Osteoblast (primary cell): ENCODE data around the gene SOX4. TPM values are rescaled to one million over a fixed set of nuclear protein-coding genes. Genes with fewer than 3 reads are reported as not detected.

ENCODE experiments used
- DNase-seq: peaks from one replicate; pipeline ENCODE4 v3.0.0; 2011; ENCODE audit warnings: low spot score, mixed read lengths; ENCODE audit not compliant: insufficient read length; ENCODE audit errors: missing footprints
- H2AFZ ChIP-seq: 2 replicates; pipeline ENCODE4 v1.6.0; 2011; ENCODE audit warnings: mild to moderate bottlenecking, low read length
- H3K27ac ChIP-seq: 2 replicates; pipeline ENCODE4 v1.5.1; 2011; ENCODE audit warnings: mild to moderate bottlenecking, low read depth, low read length, moderate library complexity
- H3K27me3 ChIP-seq: 2 replicates; pipeline ENCODE4 v1.6.0; 2012; ENCODE audit warnings: mild to moderate bottlenecking, control low read depth, inconsistent platforms, low read length, moderate library complexity; ENCODE audit not compliant: insufficient read depth
- H3K36me3 ChIP-seq: 2 replicates; pipeline ENCODE4 v1.5.1; 2011; ENCODE audit warnings: mild to moderate bottlenecking, low read length, control low read depth, moderate library complexity; ENCODE audit not compliant: insufficient read depth
- H3K4me1 ChIP-seq: 2 replicates; pipeline ENCODE4 v1.5.1; 2011; ENCODE audit warnings: mild to moderate bottlenecking, low read length, control low read depth, moderate library complexity; ENCODE audit not compliant: insufficient read depth
- H3K4me2 ChIP-seq: 2 replicates; pipeline ENCODE4 v1.6.0; 2011; ENCODE audit warnings: mild to moderate bottlenecking, low read length; ENCODE audit not compliant: insufficient read depth
- H3K4me3 ChIP-seq: fragments of 200-600 bp; sonication (generic); 3 replicates; pipeline ENCODE4 v1.5.1; 2012; ENCODE audit warnings: mild to moderate bottlenecking, low read length, inconsistent platforms; ENCODE audit not compliant: insufficient read depth
- H3K79me2 ChIP-seq: 2 replicates; pipeline ENCODE4 v1.6.0; 2012; ENCODE audit warnings: mild to moderate bottlenecking, low read length, control low read depth, inconsistent platforms; ENCODE audit not compliant: insufficient read depth
- H3K9me3 ChIP-seq: 2 replicates; pipeline ENCODE4 v1.5.1; 2011; ENCODE audit warnings: low read depth, low read length, control low read depth
- H4K20me1 ChIP-seq: 2 replicates; pipeline ENCODE4 v1.6.0; 2012; ENCODE audit warnings: mild to moderate bottlenecking, low read length, control low read depth; ENCODE audit not compliant: insufficient read depth
- CTCF ChIP-seq: IDR thresholded peaks from 2 replicates; pipeline ENCODE4 v1.5.1; 2011; ENCODE audit warnings: mild to moderate bottlenecking, low read depth, low read length, moderate library complexity; ENCODE audit errors: extremely low read depth
- total RNA-seq: library from RNA; depleted of rRNA; stranded (reverse); fragments of >200 nt; gene quantifications from 2 replicates; pipeline ENCODE4 v1.2.3, GENCODE V29; 2012

SOX4 gene
- total RNA-seq, 1 donor: 81.1 TPM

- no peak for TF ChIP-seq CTCF
- no peak overlapping the region for H3K4me2 ChIP-seq
- H3K36me3 ChIP-seq: no peaks in the 10 kb centered on the region
- H2AFZ ChIP-seq: no peak overlapping the region
- no peak overlapping the region for H3K27ac ChIP-seq
- H3K4me1 ChIP-seq: no peaks in the 10 kb centered on the region
- no peaks in the 10 kb centered on the region for H3K27me3 ChIP-seq
- H3K9me3 ChIP-seq: no peaks in the 10 kb centered on the region
- no peak overlapping the region for H3K4me3 ChIP-seq
- no peaks in the 10 kb centered on the region for H4K20me1 ChIP-seq
- DNase-seq: no peak
- no peaks in the 10 kb centered on the region for H3K79me2 ChIP-seq
Observed at GRCh38 chr6:21556511-21556910, 37.0 kb upstream of the SOX4 start.

DNA sequence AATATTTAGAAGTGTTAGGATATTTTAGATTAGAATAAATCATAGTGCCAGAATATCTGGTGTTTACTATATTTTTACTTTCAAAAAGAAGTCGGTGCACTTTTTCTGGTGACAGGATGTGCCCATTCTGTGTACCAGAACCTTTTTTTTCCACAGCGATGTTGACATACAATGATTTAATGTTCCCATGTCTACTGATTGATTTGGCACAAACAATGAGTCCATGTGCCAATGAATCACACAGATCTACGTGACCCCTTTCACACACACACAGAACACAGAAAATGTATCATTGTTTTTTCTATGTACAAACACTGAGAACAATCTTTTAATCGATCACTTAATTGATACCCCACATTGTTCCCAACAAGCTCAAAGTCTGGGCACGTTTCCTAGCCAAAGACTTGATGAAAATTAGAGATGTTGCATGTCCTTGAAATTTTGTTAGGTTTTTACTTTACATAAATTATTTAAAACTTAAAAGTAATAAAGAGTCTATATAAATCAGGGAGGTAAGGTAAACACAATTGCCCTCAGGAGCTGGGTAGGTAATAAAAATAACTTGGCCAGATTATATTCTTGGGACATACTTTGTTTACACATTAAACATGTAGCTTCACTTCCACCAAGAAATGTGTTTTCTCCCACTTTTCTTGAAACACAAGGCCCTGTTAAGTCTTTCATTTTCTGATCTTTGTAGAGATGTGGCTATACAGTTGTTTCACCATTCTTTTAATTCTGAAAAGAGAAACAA, 36.4 kb upstream of the SOX4 start:
- Histone ChIP-seq H3K4me3 (no peak overlapping the region), H3K4me1 (no peaks in the 10 kb centered on the region), H3K79me2 (no peaks in the 10 kb centered on the region), H3K9me3 (no peaks in the 10 kb centered on the region), H3K36me3 (no peaks in the 10 kb centered on the region), H2AFZ (no peak overlapping the region), H3K27ac (no peak overlapping the region), H3K4me2 (no peak overlapping the region), H4K20me1 (no peaks in the 10 kb centered on the region), H3K27me3 (no peaks in the 10 kb centered on the region)
- DNase-seq: no peak
- TF ChIP-seq CTCF: no peak

GRCh38 chr6:21559238-21559637, 34.3 kb upstream of the SOX4 start:
- Histone ChIP-seq H3K27me3 (no peaks in the 10 kb centered on the region), H3K79me2 (no peaks in the 10 kb centered on the region), H3K4me2 (no peak overlapping the region)

More at GRCh38 chr6:21559238-21559637, 34.3 kb upstream of the SOX4 start:
- TF ChIP-seq CTCF: no peak
- DNase-seq: no peak
- Histone ChIP-seq H3K4me1 (no peaks in the 10 kb centered on the region), H3K36me3 (no peaks in the 10 kb centered on the region), H4K20me1 (no peaks in the 10 kb centered on the region), H3K4me3 (no peak overlapping the region), H3K9me3 (no peaks in the 10 kb centered on the region), H2AFZ (no peak overlapping the region), H3K27ac (no peak overlapping the region)
